GM19099 (cell line): ENCODE data around the gene SNX3.

Experiments
- POLR2A ChIP-seq: IDR thresholded peaks from 3 replicates; pipeline ENCODE4 v1.6.1; 2011; ENCODE audit warnings: low read depth; ENCODE audit not compliant: insufficient read length; ENCODE audit errors: extremely low read depth

SNX3 gene

GRCh38 chr6:108236791-108237190 is 24.0 kb downstream of the SNX3 start:
- no peak for TF ChIP-seq POLR2A

GRCh38 chr6:108235127-108235526 is 25.7 kb downstream of the SNX3 start:
- TF ChIP-seq POLR2A: no peak

- TF ChIP-seq POLR2A: no peak
These were observed 32.4 kb downstream of the SNX3 start for GRCh38 chr6:108228416-108228815.

- no peak for TF ChIP-seq POLR2A
These were observed 33.5 kb downstream of the SNX3 start for GRCh38 chr6:108227290-108227689.

- TF ChIP-seq POLR2A: no peak
These were observed 38.3 kb downstream of the SNX3 start for GRCh38 chr6:108222504-108222903.

- no peak for TF ChIP-seq POLR2A
These were observed 38.8 kb downstream of the SNX3 start for GRCh38 chr6:108222064-108222463.

- TF ChIP-seq POLR2A: no peak
These were observed 49.2 kb downstream of the SNX3 start for GRCh38 chr6:108211671-108212070.

GRCh38 chr6:108210556-108210955 is 50.3 kb downstream of the SNX3 start:
- TF ChIP-seq POLR2A: no peak

- TF ChIP-seq POLR2A: no peak
These were observed 51.1 kb downstream of the SNX3 start for GRCh38 chr6:108209738-108210137.

- no peak for TF ChIP-seq POLR2A
These were observed 53.8 kb downstream of the SNX3 start for GRCh38 chr6:108207013-108207412.

GRCh38 chr6:108203189-108204112 is 57.4 kb downstream of the SNX3 start:
- TF ChIP-seq POLR2A: no peak

- no peak for TF ChIP-seq POLR2A
These were observed 60.2 kb downstream of the SNX3 start for GRCh38 chr6:108200631-108201030.

GRCh38 chr6:108200186-108200585 is 60.7 kb downstream of the SNX3 start:
- TF ChIP-seq POLR2A: no peak

GRCh38 chr6:108198761-108199498 is 61.9 kb downstream of the SNX3 start:
- TF ChIP-seq POLR2A: no peak

- no peak for TF ChIP-seq POLR2A
These were observed 65.6 kb downstream of the SNX3 start for GRCh38 chr6:108195209-108195608.

GRCh38 chr6:108194503-108194902 is 66.3 kb downstream of the SNX3 start:
- TF ChIP-seq POLR2A: no peak

GRCh38 chr6:108193835-108194234 is 67.0 kb downstream of the SNX3 start:
- TF ChIP-seq POLR2A: no peak

- no peak for TF ChIP-seq POLR2A
These were observed 67.7 kb downstream of the SNX3 start for GRCh38 chr6:108193131-108193530.
